DOHH2 (cell line): ENCODE measurements around the gene TXLNG.
A peak's percentile ranks its signal among the peaks of the same experiment; 100 is the strongest.

Source experiments
- H3F3A ChIP-seq: fragments of 200-600 bp; sonication (generic), shearing (Covaris generic); 2 replicates; pipeline ENCODE4 v1.6.0; 2016; ENCODE audit warnings: antibody characterized with exemption, mild to moderate bottlenecking; ENCODE audit not compliant: control insufficient read depth, insufficient read depth
- H3K27ac ChIP-seq: fragments of 200-600 bp; sonication (generic); 2 replicates; pipeline ENCODE4 v1.5.1; 2014; ENCODE audit warnings: low read depth, mild to moderate bottlenecking, low read length, moderate library complexity
- H3K27me3 ChIP-seq: fragments of 200-600 bp; sonication (generic); 2 replicates; pipeline ENCODE4 v1.6.1; 2014; ENCODE audit warnings: mild to moderate bottlenecking, low read length, mixed read lengths; ENCODE audit not compliant: control insufficient read depth
- H3K36me3 ChIP-seq: fragments of 200-600 bp; sonication (generic); 2 replicates; pipeline ENCODE4 v1.6.1; 2014; ENCODE audit warnings: mild to moderate bottlenecking, low read length, moderate library complexity, mixed read lengths; ENCODE audit not compliant: control insufficient read depth
- H3K4me1 ChIP-seq: fragments of 200-600 bp; sonication (generic); 2 replicates; pipeline ENCODE4 v1.6.1; 2014; ENCODE audit warnings: mild to moderate bottlenecking, low read length, mixed read lengths; ENCODE audit not compliant: control insufficient read depth
- H3K4me2 ChIP-seq: fragments of 200-600 bp; sonication (generic); 2 replicates; pipeline ENCODE4 v1.6.0; 2014; ENCODE audit warnings: mild to moderate bottlenecking, low read length, moderate library complexity
- H3K4me3 ChIP-seq: fragments of 200-600 bp; sonication (generic); 2 replicates; pipeline ENCODE4 v1.5.1; 2014; ENCODE audit warnings: mild to moderate bottlenecking, low read length, mixed read lengths
- H3K79me2 ChIP-seq: fragments of 200-600 bp; sonication (generic); 2 replicates; pipeline ENCODE4 v1.6.1; 2014; ENCODE audit warnings: mild to moderate bottlenecking, low read length, mixed read lengths; ENCODE audit not compliant: control insufficient read depth
- H3K9me2 ChIP-seq: fragments of 200-600 bp; sonication (generic); replicated peaks from 2 replicates; pipeline ENCODE4 v1.6.1; 2014; ENCODE audit warnings: mild to moderate bottlenecking, low read length, mixed read lengths; ENCODE audit not compliant: control insufficient read depth
- H3K9me3 ChIP-seq: fragments of 200-600 bp; sonication (generic); 2 replicates; pipeline ENCODE4 v1.6.1; 2014; ENCODE audit warnings: antibody characterized with exemption, low read length, mixed read lengths; ENCODE audit not compliant: control insufficient read depth, insufficient read depth
- H4K20me1 ChIP-seq: fragments of 200-600 bp; sonication (generic); 2 replicates; pipeline ENCODE4 v1.6.0; 2014; ENCODE audit warnings: low read depth, mild to moderate bottlenecking, antibody characterized with exemption, low read length, moderate library complexity; ENCODE audit not compliant: control insufficient read depth, insufficient read depth
- CTCF ChIP-seq: fragments of 200-600 bp; sonication (generic); IDR thresholded peaks from one replicate; pipeline ENCODE4 v1.5.1; 2014; ENCODE audit warnings: antibody characterized with exemption, mild to moderate bottlenecking, low read depth, low read length; ENCODE audit not compliant: poor library complexity, severe bottlenecking
- EZH2phosphoT487 ChIP-seq: fragments of 200-600 bp; sonication (generic); IDR thresholded peaks from 2 replicates; pipeline ENCODE4 v1.6.1; 2017; ENCODE audit warnings: borderline replicate concordance, mild to moderate bottlenecking, antibody characterized with exemption, low read length, moderate library complexity, mixed read lengths

Gene TXLNG

GRCh38 chrX:16870095-16870861 lies 84.0 kb downstream of the TXLNG start, which contains the start of gene RBBP7:
Gene RBBP7 (minus strand): TSS chrX:16870362. CDS start chrX:16870053, 309 bp downstream.
- Histone ChIP-seq H3K4me1 (peaks cover 73% of the 10 kb centered on the region), H3K27ac (peak within 1 kb of the TSS; percentile 92), H3K9me3 (no peaks in the 10 kb centered on the region), H3K9me2 (no peaks in the 10 kb centered on the region), H3K4me2 (peak within 1 kb of the TSS; percentile 86), H3K27me3 (no peaks in the 10 kb centered on the region), H3F3A (peaks cover 12% of the 10 kb centered on the region), H3K36me3 (peaks cover 35% of the 10 kb centered on the region), H4K20me1 (peaks cover 21% of the 10 kb centered on the region), H3K79me2 (peaks cover 47% of the 10 kb centered on the region), H3K4me3 (peak within 1 kb of the TSS; percentile 89)
- no peak for TF ChIP-seq EZH2phosphoT487
- no peak for TF ChIP-seq CTCF

DNA sequence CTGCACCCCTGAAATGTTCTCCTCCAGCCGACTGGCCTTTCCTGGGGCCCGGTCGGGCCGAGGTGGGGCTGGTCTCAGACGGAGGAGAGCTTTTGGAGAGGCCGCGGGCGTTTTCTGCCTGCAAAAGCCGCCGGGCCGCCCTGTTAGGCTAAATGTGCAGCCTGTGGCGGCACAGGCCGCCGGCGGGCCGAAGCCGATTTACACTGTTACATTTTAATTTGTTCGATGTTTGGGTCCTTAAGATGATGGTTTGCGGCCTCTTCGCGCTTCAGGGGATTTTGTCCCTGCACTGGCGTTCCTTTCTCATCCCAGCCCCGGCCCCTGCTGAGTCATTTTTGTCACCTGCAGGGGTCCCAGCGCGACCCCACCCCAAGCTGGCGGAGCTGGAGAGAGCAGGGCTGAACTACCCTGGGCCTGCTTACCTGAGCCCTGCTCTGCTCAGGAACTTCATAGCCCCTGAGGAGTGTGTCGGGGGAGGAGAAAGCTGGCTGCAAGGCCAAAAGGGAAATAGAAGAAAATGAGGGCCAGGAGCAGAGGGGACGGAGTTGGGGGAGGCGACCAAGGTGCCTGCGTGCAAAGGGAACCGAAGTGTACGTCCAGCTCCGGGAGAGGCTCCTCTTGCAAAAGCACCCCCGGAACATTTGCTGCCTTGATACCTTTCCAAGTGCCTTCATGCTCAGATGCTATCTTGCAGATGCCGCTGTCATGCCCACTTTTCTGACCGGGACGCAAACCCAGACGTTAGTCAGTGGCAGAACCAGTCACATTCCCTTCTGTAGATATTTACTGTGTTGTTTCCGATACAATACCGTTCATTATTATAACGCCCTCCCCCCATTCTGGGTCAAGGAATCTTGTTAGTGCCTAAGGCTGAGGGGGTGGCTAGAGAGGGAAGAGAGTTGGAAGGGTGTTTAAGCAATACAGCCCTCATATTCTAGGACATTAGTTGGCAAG lies 84.9 kb downstream of the TXLNG start:
- H3K36me3 ChIP-seq: peaks cover 29% of the 10 kb centered on the region
- peaks cover 75% of the 10 kb centered on the region for H3K4me1 ChIP-seq
- no peaks in the 10 kb centered on the region for H3K9me3 ChIP-seq
- peaks cover 15% of the 10 kb centered on the region for H4K20me1 ChIP-seq
- H3K79me2 ChIP-seq: peaks cover 39% of the 10 kb centered on the region
- H3F3A ChIP-seq: peaks cover 12% of the 10 kb centered on the region
- peak overlapping the region; percentile 77 for H3K4me3 ChIP-seq
- peak overlapping the region; percentile 92 for H3K27ac ChIP-seq
- TF ChIP-seq CTCF (no peak), EZH2phosphoT487 (no peak)
- H3K9me2 ChIP-seq: no peaks in the 10 kb centered on the region
- H3K4me2 ChIP-seq: peak overlapping the region; percentile 86
- H3K27me3 ChIP-seq: no peaks in the 10 kb centered on the region

DNA sequence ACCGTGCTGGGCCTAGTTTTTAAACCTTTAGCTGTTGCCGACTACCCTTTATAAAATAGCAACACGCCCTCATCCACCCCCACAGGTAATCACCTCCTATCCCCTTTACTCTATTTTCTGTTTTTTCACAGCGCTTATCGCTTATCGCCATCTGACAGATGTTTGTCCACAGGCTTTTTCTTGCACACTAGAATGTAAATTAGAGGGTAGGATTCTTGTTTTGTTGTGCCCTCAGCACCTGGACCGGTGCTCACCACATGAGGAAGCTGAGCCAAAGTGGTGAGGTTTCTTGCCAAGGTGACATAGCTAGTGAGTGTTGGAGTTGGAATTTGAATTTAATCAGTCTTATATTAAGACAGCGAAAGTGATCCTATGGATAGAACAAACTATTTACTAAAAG lies 86.8 kb downstream of the TXLNG start:
- H3K79me2 ChIP-seq: peaks cover 19% of the 10 kb centered on the region
- H3K27me3 ChIP-seq: no peaks in the 10 kb centered on the region
- H4K20me1 ChIP-seq: peaks cover 12% of the 10 kb centered on the region
- peak overlapping the region; percentile 92 for H3K27ac ChIP-seq
- H3K9me2 ChIP-seq: no peaks in the 10 kb centered on the region
- H3K4me3 ChIP-seq: peak overlapping the region; percentile 48
- H3K4me1 ChIP-seq: peaks cover 76% of the 10 kb centered on the region
- peaks cover 15% of the 10 kb centered on the region for H3F3A ChIP-seq
- no peak for TF ChIP-seq CTCF
- TF ChIP-seq EZH2phosphoT487: no peak
- H3K36me3 ChIP-seq: peaks cover 14% of the 10 kb centered on the region
- H3K4me2 ChIP-seq: peak overlapping the region; percentile 86
- no peaks in the 10 kb centered on the region for H3K9me3 ChIP-seq
